Nephron progenitor cell (in vitro differentiated cells): ENCODE results near the gene CTNND2.

ENCODE experiments used
- DNase-seq: peaks from one replicate; pipeline ENCODE4 v3.0.0; 2021
- H3K27ac Mint-ChIP-seq: 2 replicates; pipeline ENCODE4 v1.8.0; 2021; ENCODE audit warnings: mild to moderate bottlenecking, moderate library complexity, mixed read lengths
- H3K27me3 Mint-ChIP-seq: 2 replicates; pipeline ENCODE4 v1.8.0; 2021; ENCODE audit warnings: mild to moderate bottlenecking, low read depth, mixed read lengths; ENCODE audit not compliant: poor library complexity
- H3K36me3 Mint-ChIP-seq: 2 replicates; pipeline ENCODE4 v1.8.0; 2021; ENCODE audit warnings: low read depth, mixed read lengths
- H3K4me1 Mint-ChIP-seq: 2 replicates; pipeline ENCODE4 v1.8.0; 2021; ENCODE audit warnings: mixed read lengths
- H3K4me3 Mint-ChIP-seq: 2 replicates; pipeline ENCODE4 v1.8.0; 2021; ENCODE audit warnings: mild to moderate bottlenecking, moderate library complexity, mixed read lengths
- H3K9me3 Mint-ChIP-seq: 2 replicates; pipeline ENCODE4 v1.8.0; 2021; ENCODE audit warnings: mild to moderate bottlenecking, moderate library complexity, mixed read lengths
- CTCF ChIP-seq: fragments of 200-600 bp; sonication (generic); IDR thresholded peaks from 2 replicates; pipeline ENCODE4 v1.5.0; 2021; ENCODE audit warnings: antibody characterized with exemption

The CTNND2 gene

GRCh38 chr5:10990634-10991033 is 913.6 kb downstream of the CTNND2 start:
- DNase-seq = no peak
- no peak for TF ChIP-seq CTCF
- peaks cover 21% of the 10 kb centered on the region for H3K9me3 Mint-ChIP-seq
- H3K27me3 Mint-ChIP-seq = peaks cover 13% of the 10 kb centered on the region
- H3K27ac Mint-ChIP-seq = no peak overlapping the region
- peaks cover 5% of the 10 kb centered on the region for H3K36me3 Mint-ChIP-seq
- H3K4me1 Mint-ChIP-seq = peaks cover 55% of the 10 kb centered on the region
- no peak overlapping the region for H3K4me3 Mint-ChIP-seq

- H3K4me1 Mint-ChIP-seq = peaks cover 57% of the 10 kb centered on the region
- H3K36me3 Mint-ChIP-seq = peaks cover 2% of the 10 kb centered on the region
- TF ChIP-seq CTCF = no peak
- no peak overlapping the region for H3K27ac Mint-ChIP-seq
- no peak overlapping the region for H3K4me3 Mint-ChIP-seq
- peaks cover 12% of the 10 kb centered on the region for H3K9me3 Mint-ChIP-seq
- peaks cover 13% of the 10 kb centered on the region for H3K27me3 Mint-ChIP-seq
- DNase-seq = no peak
These were observed 914.5 kb downstream of the CTNND2 start for GRCh38 chr5:10989577-10990263.

- peaks cover 8% of the 10 kb centered on the region for H3K9me3 Mint-ChIP-seq
- TF ChIP-seq CTCF = no peak
- DNase-seq = no peak
- H3K4me1 Mint-ChIP-seq = peaks cover 67% of the 10 kb centered on the region
- H3K36me3 Mint-ChIP-seq = no peaks in the 10 kb centered on the region
- H3K27ac Mint-ChIP-seq = peak overlapping the region; percentile 19
- no peak overlapping the region for H3K4me3 Mint-ChIP-seq
- peaks cover 13% of the 10 kb centered on the region for H3K27me3 Mint-ChIP-seq
These were observed 915.6 kb downstream of the CTNND2 start for GRCh38 chr5:10988622-10989021.

GRCh38 chr5:10987925-10988504 is 916.2 kb downstream of the CTNND2 start:
- Mint-ChIP-seq H3K4me1 (peaks cover 71% of the 10 kb centered on the region), H3K4me3 (peak overlapping the region; percentile 46), H3K36me3 (no peaks in the 10 kb centered on the region), H3K9me3 (peaks cover 6% of the 10 kb centered on the region), H3K27me3 (peaks cover 13% of the 10 kb centered on the region), H3K27ac (peak overlapping the region; percentile 19)
- TF ChIP-seq CTCF = peak; percentile 88
- peak; percentile 86 for DNase-seq

GRCh38 chr5:10987276-10987924 is 916.8 kb downstream of the CTNND2 start:
- TF ChIP-seq CTCF = no peak
- H3K4me3 Mint-ChIP-seq = no peak overlapping the region

More at GRCh38 chr5:10987276-10987924, 916.8 kb downstream of the CTNND2 start:
- Mint-ChIP-seq H3K36me3 (no peaks in the 10 kb centered on the region), H3K9me3 (peaks cover 5% of the 10 kb centered on the region), H3K27me3 (peaks cover 13% of the 10 kb centered on the region), H3K4me1 (peaks cover 77% of the 10 kb centered on the region), H3K27ac (no peak overlapping the region)
- peak; percentile 67 for DNase-seq
